Measurements from ENCODE around the gene ATP6V0B.

The ATP6V0B gene

GRCh38 chr1:43974443-43975248 is at the start of gene ATP6V0B:
Gene ATP6V0B (plus strand): TSS chr1:43974960. CDS start chr1:43975041, 81 bp downstream.
- peak; percentile 87 for DNase-seq

GRCh38 chr1:43925846-43926245 is 48.9 kb upstream of the ATP6V0B start:
- no peak for DNase-seq

GRCh38 chr1:43930168-43930948 is 44.4 kb upstream of the ATP6V0B start:
- DNase-seq = no peak

- DNase-seq = no peak
Observed at GRCh38 chr1:43930949-43931275, 43.8 kb upstream of the ATP6V0B start.

- DNase-seq = no peak
Observed at GRCh38 chr1:43931711-43932660, 42.8 kb upstream of the ATP6V0B start.

GRCh38 chr1:43932786-43933385 is 41.9 kb upstream of the ATP6V0B start:
- no peak for DNase-seq

- no peak for DNase-seq
Observed at GRCh38 chr1:43933386-43934100, 41.2 kb upstream of the ATP6V0B start, which contains the start of gene ARTN. Gene ARTN (plus strand): TSS chr1:43933801. CDS start chr1:43935657, 1,856 bp downstream.

GRCh38 chr1:43934101-43934985 is 40.4 kb upstream of the ATP6V0B start:
- DNase-seq = peak; percentile 35

- no peak for DNase-seq
Observed at GRCh38 chr1:43934986-43935324, 39.8 kb upstream of the ATP6V0B start.

- no peak for DNase-seq
Observed at GRCh38 chr1:43935711-43936427, 38.9 kb upstream of the ATP6V0B start.

GRCh38 chr1:43936431-43937151 is 38.2 kb upstream of the ATP6V0B start:
- DNase-seq = no peak

- no peak for DNase-seq
Observed at GRCh38 chr1:43937179-43937865, 37.4 kb upstream of the ATP6V0B start.

GRCh38 chr1:43938383-43938782 is 36.4 kb upstream of the ATP6V0B start:
- no peak for DNase-seq

- no peak for DNase-seq
Observed at GRCh38 chr1:43938892-43939587, 35.7 kb upstream of the ATP6V0B start.

GRCh38 chr1:43942411-43942810 is 32.3 kb upstream of the ATP6V0B start:
- no peak for DNase-seq

GRCh38 chr1:43944860-43945259 is 29.9 kb upstream of the ATP6V0B start:
- DNase-seq = no peak

GRCh38 chr1:43945674-43946235 is 29.0 kb upstream of the ATP6V0B start:
- no peak for DNase-seq

Measured in CD4-positive, alpha-beta T cell treated with Interleukin-4 for 4 hours (primary cell).